ENCODE measurements around the gene HOXB5.
A peak's percentile ranks its signal among the peaks of the same experiment; 100 is the strongest.

Gene HOXB5

DNA sequence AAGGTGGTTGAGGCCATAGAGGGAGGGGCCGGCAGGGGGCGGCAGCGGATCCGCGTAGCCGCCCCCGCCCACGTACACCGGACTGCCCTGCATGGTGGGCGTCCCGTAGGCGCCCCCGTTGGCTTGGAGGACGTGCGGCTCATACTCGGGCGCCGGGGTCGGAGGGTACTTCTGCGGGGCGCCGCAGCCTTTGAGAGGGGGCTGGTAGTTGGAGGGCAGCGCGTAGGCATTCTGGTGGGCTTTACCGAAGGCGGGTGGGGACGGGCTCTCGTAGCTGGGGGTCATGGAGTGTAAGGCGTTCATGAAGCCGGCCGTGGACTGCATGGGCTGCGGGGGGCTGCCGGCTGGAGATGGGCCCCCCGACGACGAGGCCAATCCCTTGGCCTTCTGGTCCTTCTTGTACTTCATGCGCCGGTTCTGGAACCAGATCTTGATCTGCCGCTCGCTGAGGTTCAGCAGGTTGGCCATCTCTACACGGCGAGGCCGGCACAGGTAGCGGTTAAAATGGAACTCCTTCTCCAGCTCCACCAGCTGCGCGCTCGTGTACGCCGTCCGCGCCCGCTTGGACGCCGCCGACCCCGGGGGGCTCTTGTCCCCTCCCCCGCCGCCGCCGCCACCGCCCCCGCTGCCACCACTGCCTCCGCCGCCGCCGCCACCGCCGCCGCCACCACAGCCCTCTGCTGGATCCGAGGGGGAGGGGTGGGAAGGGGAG is 42.9 kb downstream of the HOXB5 start:
- TF ChIP-seq, protein P1, sequence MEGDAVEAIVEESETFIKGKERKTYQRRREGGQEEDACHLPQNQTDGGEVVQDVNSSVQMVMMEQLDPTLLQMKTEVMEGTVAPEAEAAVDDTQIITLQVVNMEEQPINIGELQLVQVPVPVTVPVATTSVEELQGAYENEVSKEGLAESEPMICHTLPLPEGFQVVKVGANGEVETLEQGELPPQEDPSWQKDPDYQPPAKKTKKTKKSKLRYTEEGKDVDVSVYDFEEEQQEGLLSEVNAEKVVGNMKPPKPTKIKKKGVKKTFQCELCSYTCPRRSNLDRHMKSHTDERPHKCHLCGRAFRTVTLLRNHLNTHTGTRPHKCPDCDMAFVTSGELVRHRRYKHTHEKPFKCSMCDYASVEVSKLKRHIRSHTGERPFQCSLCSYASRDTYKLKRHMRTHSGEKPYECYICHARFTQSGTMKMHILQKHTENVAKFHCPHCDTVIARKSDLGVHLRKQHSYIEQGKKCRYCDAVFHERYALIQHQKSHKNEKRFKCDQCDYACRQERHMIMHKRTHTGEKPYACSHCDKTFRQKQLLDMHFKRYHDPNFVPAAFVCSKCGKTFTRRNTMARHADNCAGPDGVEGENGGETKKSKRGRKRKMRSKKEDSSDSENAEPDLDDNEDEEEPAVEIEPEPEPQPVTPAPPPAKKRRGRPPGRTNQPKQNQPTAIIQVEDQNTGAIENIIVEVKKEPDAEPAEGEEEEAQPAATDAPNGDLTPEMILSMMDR (conservative IDR thresholded peaks at IDR 0.05), result no peak
- no peak overlapping the region for H3K27ac ChIP-seq

DNA sequence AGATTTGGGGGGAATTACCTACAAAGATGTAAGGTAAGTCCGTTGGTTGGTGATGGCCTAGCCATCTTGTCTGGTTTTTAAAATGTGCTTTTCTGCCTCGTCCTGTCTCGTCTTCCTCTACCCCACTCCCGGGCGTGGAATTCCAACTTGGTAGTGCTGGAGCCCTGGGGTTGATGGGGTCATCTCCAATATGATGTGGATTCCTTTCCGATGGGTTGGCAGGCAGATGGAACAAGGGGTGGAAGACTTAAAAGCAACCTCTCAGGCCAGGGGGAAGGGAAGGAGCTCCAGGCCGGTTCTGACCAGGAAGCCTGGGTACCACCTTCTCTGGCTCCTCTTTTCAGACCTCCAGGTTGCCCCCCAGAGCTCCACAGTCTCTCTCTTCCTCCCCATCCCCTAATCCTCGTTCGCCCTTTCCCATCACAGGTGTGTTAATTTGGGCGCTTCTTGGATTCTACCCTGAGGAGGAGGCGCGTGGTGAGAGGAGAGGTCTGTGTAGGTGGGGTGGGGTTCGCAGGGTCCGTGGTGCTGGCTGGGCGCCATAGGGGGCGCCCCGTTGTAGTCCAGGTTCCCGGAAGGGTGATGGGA is 43.6 kb downstream of the HOXB5 start:
- H3K27ac ChIP-seq, result no peak overlapping the region
- TF ChIP-seq, protein P1 (conservative IDR thresholded peaks at IDR 0.05), result no peak

DNA sequence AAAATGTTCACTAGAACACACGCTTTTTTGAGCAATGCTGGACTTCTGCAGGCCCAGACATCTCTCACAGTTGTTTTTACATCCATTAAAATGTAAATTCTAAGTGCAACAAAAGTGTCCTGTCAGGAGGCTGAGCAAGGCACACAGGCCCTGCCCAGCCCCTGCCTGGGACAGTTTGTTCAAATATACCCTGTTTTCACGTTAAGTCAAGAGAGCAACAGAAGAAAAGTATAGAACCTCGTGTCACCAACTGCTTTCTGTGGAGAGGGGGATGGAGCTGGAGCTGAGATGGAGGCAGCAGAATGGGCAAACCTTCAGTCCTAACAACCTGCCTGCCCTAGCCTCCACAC is 44.3 kb downstream of the HOXB5 start:
- TF ChIP-seq, protein P1 (conservative IDR thresholded peaks at IDR 0.05), result no peak

DNA sequence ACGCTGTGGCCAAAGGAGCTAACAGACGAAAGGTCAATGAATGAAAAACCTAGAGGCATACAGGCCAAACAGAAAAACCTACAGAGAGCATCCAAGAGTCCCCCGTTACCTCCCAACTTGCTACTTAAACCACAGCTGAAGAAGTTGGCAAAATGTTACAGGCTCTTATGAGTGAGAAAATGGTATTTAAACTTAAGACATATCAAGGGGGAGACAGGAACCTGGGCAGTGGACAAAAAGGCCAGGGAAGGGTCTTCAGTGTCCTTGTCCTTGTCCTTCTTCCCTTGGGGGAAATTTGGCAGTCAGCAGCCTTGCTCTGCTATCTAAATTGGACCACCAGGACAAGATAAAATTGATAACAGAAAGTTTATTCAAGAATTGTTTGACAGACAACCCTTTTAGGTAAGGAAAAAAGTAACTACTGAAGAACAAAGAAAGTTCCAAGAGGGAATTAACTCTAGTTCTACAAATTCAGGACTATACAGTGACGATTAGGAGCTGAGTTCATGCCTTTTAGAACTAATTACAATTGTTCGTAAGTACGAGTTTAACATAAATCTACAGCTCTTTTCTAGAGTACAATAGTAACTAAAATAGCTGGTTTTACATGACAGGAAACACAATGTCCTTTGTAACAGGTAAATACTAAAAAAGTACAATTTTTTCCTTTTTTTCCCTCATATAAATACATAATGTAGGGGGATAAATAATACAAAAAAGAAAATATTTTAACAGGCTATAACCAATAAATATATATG is 44.9 kb downstream of the HOXB5 start:
- TF ChIP-seq, protein P1 (conservative IDR thresholded peaks at IDR 0.05), result no peak
- no peak overlapping the region for H3K27ac ChIP-seq

More for the DNA sequence above, 44.3 kb downstream of the HOXB5 start:
- no peak overlapping the region for H3K27ac ChIP-seq

DNA sequence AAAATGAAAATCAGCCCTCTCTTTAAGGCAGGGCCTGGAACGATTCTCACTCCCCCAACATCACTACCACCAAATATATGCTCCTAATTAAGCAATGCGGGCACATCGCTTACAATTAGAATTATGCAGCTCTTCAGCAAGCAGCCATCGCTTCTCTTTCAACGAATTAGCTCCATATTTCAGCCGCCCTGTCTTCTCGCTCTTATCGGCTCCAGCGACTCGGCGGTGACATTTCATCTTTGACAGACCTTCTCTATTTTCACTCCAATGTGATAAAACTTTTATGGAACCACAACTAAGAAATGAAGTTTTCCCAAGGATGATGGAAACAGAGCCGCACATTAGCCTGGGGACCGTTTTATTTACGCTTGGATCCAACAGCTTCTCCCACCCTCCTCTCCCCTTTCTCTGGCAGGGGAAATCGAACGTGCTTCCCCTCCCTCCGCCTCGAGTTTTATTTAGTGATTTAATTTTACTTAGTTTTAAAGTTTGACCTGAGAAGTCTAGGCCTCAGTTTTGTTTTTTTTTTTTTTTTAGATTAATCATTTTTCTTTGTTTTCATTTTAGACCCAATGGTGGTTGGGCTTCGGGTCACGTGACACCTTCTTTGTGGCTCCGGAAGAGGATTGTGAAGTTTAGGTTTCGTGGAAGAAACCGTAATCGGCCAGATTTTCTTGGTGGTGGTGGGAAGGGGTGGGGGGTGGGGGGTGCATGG is 45.6 kb downstream of the HOXB5 start:
- H3K27ac ChIP-seq, result peak overlapping the region; percentile 66
- TF ChIP-seq, protein P1 (conservative IDR thresholded peaks at IDR 0.05), result no peak

DNA sequence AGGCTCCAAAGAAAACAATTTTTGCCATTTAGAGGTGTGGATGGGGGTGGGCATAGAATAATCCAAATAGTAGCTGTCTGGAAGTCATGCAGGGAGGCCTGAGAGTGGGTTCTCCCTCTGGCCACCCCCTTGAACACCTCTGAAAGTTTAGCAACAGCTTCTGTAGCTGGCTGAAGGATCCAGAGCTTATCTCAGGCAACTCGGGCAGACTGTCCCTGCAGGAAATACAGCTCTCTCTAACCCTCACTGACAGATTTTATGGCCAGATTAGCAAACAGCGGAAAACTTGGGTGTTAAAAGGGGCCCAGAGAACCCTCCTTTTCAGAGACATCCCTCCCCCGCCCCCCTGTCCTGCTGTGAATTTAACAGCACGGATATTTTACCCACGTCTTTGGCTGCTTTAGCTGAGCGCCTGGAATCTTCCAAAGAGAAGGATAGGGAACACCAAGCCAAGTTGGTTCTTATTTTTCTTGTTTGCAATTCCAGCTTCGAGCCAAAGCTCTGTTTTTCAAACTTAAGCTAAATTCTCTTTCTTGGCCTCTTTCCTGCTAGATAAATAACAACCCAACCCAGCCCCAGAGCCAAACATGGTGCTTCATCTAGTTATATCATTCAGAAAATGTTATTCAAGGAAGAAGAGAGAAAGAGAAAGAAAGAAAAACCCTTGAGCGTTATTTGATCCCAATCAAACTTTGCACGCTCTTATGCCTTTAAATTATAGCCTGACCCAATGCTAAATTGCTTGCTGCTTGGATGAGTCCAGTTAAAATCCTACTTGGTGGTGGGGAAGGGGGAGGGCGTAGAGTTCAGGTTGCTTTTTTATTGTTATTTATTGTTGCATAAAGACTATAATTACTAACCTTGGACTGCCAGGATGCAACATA is 46.4 kb downstream of the HOXB5 start:
- TF ChIP-seq, protein P1 (conservative IDR thresholded peaks at IDR 0.05), result no peak

More for the DNA sequence above, 46.4 kb downstream of the HOXB5 start:
- H3K27ac ChIP-seq, result peak overlapping the region; percentile 66

Measured in VCaP (cell line).